ENCODE data around the gene VDR. TPM values are rescaled to one million over a fixed set of nuclear protein-coding genes. Genes with fewer than 3 reads are reported as not detected.
A peak's percentile ranks its signal among the peaks of the same experiment; 100 is the strongest.
"Not testable (repeated sequence)": the region's sequence is repeated elsewhere in the genome, so short reads cannot be mapped to it uniquely, and the experiment has no call there.

The VDR gene
- total and polyA plus RNA-seq, 2 donors (not counting 1 experiment from before 2014, with no cell fraction given) = 16.2 to 24.4 TPM

DNA sequence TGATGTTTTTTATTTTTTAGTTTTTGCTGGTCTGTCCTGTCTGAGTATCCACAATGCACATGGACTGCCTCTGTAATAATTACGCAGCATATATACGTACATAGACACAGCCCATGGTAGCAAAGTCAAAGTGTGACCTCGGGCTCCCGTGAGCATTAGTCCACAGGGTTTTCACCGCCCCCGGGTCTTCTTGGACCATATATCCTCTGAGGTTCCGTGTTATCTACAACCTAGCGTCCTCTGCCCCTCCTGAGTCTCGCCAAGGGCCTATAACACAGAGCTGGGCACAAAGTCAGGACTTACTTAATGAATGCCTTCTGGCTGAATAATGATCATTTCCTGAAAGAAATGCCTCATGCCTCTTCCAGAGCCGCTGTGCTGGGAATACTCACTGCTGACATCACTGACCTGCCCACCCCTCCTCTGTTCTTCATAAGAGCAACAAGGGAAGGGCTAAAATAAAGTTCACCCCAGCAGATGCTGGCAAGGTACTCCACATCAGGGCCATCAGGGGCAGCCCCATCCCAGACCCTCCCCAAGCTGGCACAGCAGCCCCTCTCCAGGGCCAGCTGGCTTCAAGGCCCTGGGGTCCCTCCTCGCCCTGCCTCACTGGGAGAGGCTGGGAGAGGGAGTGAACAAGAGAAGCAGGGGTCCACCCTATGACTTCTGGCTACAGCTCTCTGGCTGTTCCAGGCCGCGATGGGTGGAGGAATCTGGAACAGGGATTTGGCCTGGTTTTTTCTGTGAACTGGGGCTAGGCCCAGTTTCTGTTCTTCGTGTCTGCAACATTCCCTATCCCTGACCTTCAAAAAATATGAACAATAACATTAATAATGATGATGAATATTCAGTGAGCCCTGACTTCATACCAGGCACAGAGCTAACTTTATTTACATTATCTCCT is 93.0 kb downstream of the VDR start:
- peak; percentile 83 to 92 for DNase-seq (ENCODE audit: low read depth in 2 of 2)
- H3K9ac ChIP-seq (ENCODE audit: insufficient read depth, low read length) = peak overlapping the region; percentile 48
- no peaks in the 10 kb centered on the region for H4K20me1 ChIP-seq (ENCODE audit: control insufficient read depth, extremely low read depth, insufficient read depth, low read length)
- H3K36me3 ChIP-seq (ENCODE audit: control insufficient read depth, insufficient read depth, low read length) = no peaks in the 10 kb centered on the region
- H3K27me3 ChIP-seq (ENCODE audit: control insufficient read depth, insufficient read depth, low read length) = no peaks in the 10 kb centered on the region
- peaks cover 88% of the 10 kb centered on the region for H3K79me2 ChIP-seq (ENCODE audit: control insufficient read depth, insufficient read depth, low read length)
- peaks cover 71% of the 10 kb centered on the region for H3K4me1 ChIP-seq (ENCODE audit: control insufficient read depth, extremely low read depth, insufficient read depth, low read length)
- no peak for TF ChIP-seq EZH2 (IDR thresholded peaks at IDR 0.05; ENCODE audit: low read length, missing control alignments)
- TF ChIP-seq, protein P1, sequence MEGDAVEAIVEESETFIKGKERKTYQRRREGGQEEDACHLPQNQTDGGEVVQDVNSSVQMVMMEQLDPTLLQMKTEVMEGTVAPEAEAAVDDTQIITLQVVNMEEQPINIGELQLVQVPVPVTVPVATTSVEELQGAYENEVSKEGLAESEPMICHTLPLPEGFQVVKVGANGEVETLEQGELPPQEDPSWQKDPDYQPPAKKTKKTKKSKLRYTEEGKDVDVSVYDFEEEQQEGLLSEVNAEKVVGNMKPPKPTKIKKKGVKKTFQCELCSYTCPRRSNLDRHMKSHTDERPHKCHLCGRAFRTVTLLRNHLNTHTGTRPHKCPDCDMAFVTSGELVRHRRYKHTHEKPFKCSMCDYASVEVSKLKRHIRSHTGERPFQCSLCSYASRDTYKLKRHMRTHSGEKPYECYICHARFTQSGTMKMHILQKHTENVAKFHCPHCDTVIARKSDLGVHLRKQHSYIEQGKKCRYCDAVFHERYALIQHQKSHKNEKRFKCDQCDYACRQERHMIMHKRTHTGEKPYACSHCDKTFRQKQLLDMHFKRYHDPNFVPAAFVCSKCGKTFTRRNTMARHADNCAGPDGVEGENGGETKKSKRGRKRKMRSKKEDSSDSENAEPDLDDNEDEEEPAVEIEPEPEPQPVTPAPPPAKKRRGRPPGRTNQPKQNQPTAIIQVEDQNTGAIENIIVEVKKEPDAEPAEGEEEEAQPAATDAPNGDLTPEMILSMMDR (conservative IDR thresholded peaks at IDR 0.05 in 1 of 2, IDR thresholded peaks at IDR 0.05 in 1 of 2; ENCODE audit: low read depth in 1 of 2, low read length in 2 of 2) = no peak
- H2AFZ ChIP-seq (ENCODE audit: low read length) = no peak overlapping the region
- no peaks in the 10 kb centered on the region for H3K9me3 ChIP-seq (ENCODE audit: control insufficient read depth, insufficient read depth, low read depth, low read length)
- peak overlapping the region in 3 of 4 experiments; percentile 0 to 58 (median 23) for H3K4me3 ChIP-seq (replicated peaks in 1 of 4; ENCODE audit: control extremely low read depth in 1 of 4, insufficient read depth in 1 of 4, low read depth in 3 of 4, low read length in 4 of 4)
- peak overlapping the region; percentile 76 for H3K4me2 ChIP-seq (ENCODE audit: extremely low read depth, insufficient read depth, low read length)
- H3K27ac ChIP-seq (ENCODE audit: insufficient read depth, low read length) = peak overlapping the region; percentile 92

GRCh38 chr12:47811072-47811396 is 93.8 kb downstream of the VDR start:
- no peak for DNase-seq (ENCODE audit: low read depth in 2 of 2)
- H2AFZ ChIP-seq (ENCODE audit: low read length) = no peak overlapping the region
- H3K4me2 ChIP-seq (ENCODE audit: extremely low read depth, insufficient read depth, low read length) = peak overlapping the region; percentile 13
- H3K27me3 ChIP-seq (ENCODE audit: control insufficient read depth, insufficient read depth, low read length) = no peaks in the 10 kb centered on the region
- peaks cover 88% of the 10 kb centered on the region for H3K79me2 ChIP-seq (ENCODE audit: control insufficient read depth, insufficient read depth, low read length)
- peak overlapping the region; percentile 92 for H3K27ac ChIP-seq (ENCODE audit: insufficient read depth, low read length)
- H4K20me1 ChIP-seq (ENCODE audit: control insufficient read depth, extremely low read depth, insufficient read depth, low read length) = no peaks in the 10 kb centered on the region
- H3K4me1 ChIP-seq (ENCODE audit: control insufficient read depth, extremely low read depth, insufficient read depth, low read length) = peaks cover 67% of the 10 kb centered on the region
- no peak overlapping the region for H3K9ac ChIP-seq (ENCODE audit: insufficient read depth, low read length)
- no peaks in the 10 kb centered on the region for H3K36me3 ChIP-seq (ENCODE audit: control insufficient read depth, insufficient read depth, low read length)
- no peaks in the 10 kb centered on the region for H3K9me3 ChIP-seq (ENCODE audit: control insufficient read depth, insufficient read depth, low read depth, low read length)
- H3K4me3 ChIP-seq (replicated peaks in 1 of 4; ENCODE audit: control extremely low read depth in 1 of 4, insufficient read depth in 1 of 4, low read depth in 3 of 4, low read length in 4 of 4) = no peak overlapping the region
- TF ChIP-seq EZH2 (IDR thresholded peaks at IDR 0.05; ENCODE audit: low read length, missing control alignments) = no peak
- TF ChIP-seq, protein P1 (conservative IDR thresholded peaks at IDR 0.05 in 1 of 2, IDR thresholded peaks at IDR 0.05 in 1 of 2; ENCODE audit: low read depth in 1 of 2, low read length in 2 of 2) = no peak

DNA sequence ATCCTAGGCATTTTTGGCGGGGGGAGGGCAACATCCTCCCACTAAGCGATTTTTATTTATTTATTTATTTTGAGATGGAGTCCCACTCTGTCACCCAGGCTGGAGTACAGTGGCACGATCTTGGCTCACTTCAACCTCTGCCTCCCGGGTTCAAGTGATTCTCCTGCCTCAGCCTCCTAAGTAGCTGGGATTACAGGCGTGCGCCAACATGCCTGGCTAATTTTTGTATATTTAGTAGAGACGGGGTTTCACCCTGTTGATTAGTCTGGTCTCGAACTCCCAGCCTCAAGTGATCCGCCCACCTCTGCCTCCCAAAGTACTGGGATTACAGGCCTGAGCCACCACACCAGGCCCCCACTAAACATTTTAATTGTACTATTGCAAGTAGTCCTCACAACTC is 95.3 kb downstream of the VDR start:
- not testable (repeated sequence) for H3K9ac ChIP-seq (ENCODE audit: insufficient read depth, low read length); H3K4me3 ChIP-seq (replicated peaks in 1 of 4; ENCODE audit: control extremely low read depth in 1 of 4, insufficient read depth in 1 of 4, low read depth in 3 of 4, low read length in 4 of 4); DNase-seq (ENCODE audit: low read depth in 2 of 2); H3K36me3 ChIP-seq (ENCODE audit: control insufficient read depth, insufficient read depth, low read length); H4K20me1 ChIP-seq (ENCODE audit: control insufficient read depth, extremely low read depth, insufficient read depth, low read length); H3K27me3 ChIP-seq (ENCODE audit: control insufficient read depth, insufficient read depth, low read length); H3K9me3 ChIP-seq (ENCODE audit: control insufficient read depth, insufficient read depth, low read depth, low read length); H2AFZ ChIP-seq (ENCODE audit: low read length); H3K4me2 ChIP-seq (ENCODE audit: extremely low read depth, insufficient read depth, low read length)
- H3K79me2 ChIP-seq (ENCODE audit: control insufficient read depth, insufficient read depth, low read length) = peaks cover 88% of the 10 kb centered on the region
- H3K27ac ChIP-seq (ENCODE audit: insufficient read depth, low read length) = peak overlapping the region; percentile 92
- peaks cover 67% of the 10 kb centered on the region for H3K4me1 ChIP-seq (ENCODE audit: control insufficient read depth, extremely low read depth, insufficient read depth, low read length)
